Measurements from ENCODE around the gene TXNDC17. TPM values are rescaled to one million over a fixed set of nuclear protein-coding genes. Genes with fewer than 3 reads are reported as not detected.

TXNDC17 gene
- total RNA-seq, 1 donor from 2014 or later = 0.96 TPM

- Histone ChIP-seq H3K27me3 (no peaks in the 10 kb centered on the region), H3K9me3 (no peaks in the 10 kb centered on the region), H3K27ac (no peak overlapping the region), H3K36me3 (peaks cover 6 to 27% of the 10 kb centered on the region in 2 donors), H3K4me3 (no peak overlapping the region), H3K4me1 (peaks cover 7 to 18% of the 10 kb centered on the region in 2 donors)
- no peak for TF ChIP-seq CTCF (IDR thresholded peaks at IDR 0.05)
- intact Hi-C loops (cut with DNase I) = loop anchor here (5.0 kb wide), 1 partner anchor 1360 kb away; the partner anchor contains the start of gene RABEP1
- DNase-seq (ENCODE audit: low spot score in 2 of 2) = no peak
These were observed 1.7 kb downstream of the TXNDC17 start for GRCh38 chr17:6642592-6642991.

- H3K27ac ChIP-seq = no peak overlapping the region
- peaks cover 7 to 21% of the 10 kb centered on the region in 2 donors for H3K4me1 ChIP-seq
- intact Hi-C loops (cut with DNase I) = loop anchor here (5.0 kb wide), 1 partner anchor 1361 kb away; the partner anchor contains the start of gene RABEP1
- H3K36me3 ChIP-seq = peaks cover 6 to 37% of the 10 kb centered on the region in 2 donors
- no peaks in the 10 kb centered on the region for H3K9me3 ChIP-seq
- DNase-seq (ENCODE audit: low spot score in 2 of 2) = no peak
- no peak overlapping the region for H3K4me3 ChIP-seq
- no peak for TF ChIP-seq CTCF (IDR thresholded peaks at IDR 0.05)
- no peaks in the 10 kb centered on the region for H3K27me3 ChIP-seq
These were observed 2.7 kb downstream of the TXNDC17 start for GRCh38 chr17:6643451-6644125.

- Histone ChIP-seq H3K4me3 (no peak overlapping the region), H3K9me3 (no peaks in the 10 kb centered on the region), H3K27ac (no peak overlapping the region), H3K36me3 (peaks cover 6 to 44% of the 10 kb centered on the region in 2 donors), H3K4me1 (peaks cover 0 to 21% of the 10 kb centered on the region in 2 donors), H3K27me3 (no peaks in the 10 kb centered on the region)
- intact Hi-C loops (cut with DNase I) = no loop called here
- no peak for TF ChIP-seq CTCF (IDR thresholded peaks at IDR 0.05)
- no peak for DNase-seq (ENCODE audit: low spot score in 2 of 2)
These were observed 7.3 kb downstream of the TXNDC17 start for GRCh38 chr17:6648181-6648580.

- Histone ChIP-seq H3K9me3 (peaks cover 0 to 5% of the 10 kb centered on the region in 2 donors), H3K4me1 (peaks cover 0 to 21% of the 10 kb centered on the region in 2 donors), H3K4me3 (peak within 1 kb of the TSS; percentile 62 to 94), H3K36me3 (peaks cover 0 to 27% of the 10 kb centered on the region in 2 donors), H3K27ac (peak within 1 kb of the TSS; percentile 73 to 78), H3K27me3 (no peaks in the 10 kb centered on the region)
- peak in 1 of 3 experiments; percentile 4 for TF ChIP-seq CTCF (IDR thresholded peaks at IDR 0.05)
- peak; percentile 77 to 98 for DNase-seq (ENCODE audit: low spot score in 2 of 2)
- intact Hi-C loops (cut with DNase I) = loop anchor here (1.0 to 10.0 kb wide), 5 partner anchors 11 to 1167 kb away; partner anchors contain the start of genes DERL2, KIAA0753, MIS12 and PIMREG
These were observed 10.6 kb downstream of the TXNDC17 start, which contains the start of the genes C17orf100 and MED31 for GRCh38 chr17:6651354-6651918. TSS of gene C17orf100 (plus strand) at chr17:6651762. CDS start at chr17:6651914, 152 bp downstream. TSS of gene MED31 (minus strand) at chr17:6651605. CDS start at chr17:6651528, 77 bp downstream.

GRCh38 chr17:6651919-6652452 lies 11.1 kb downstream of the TXNDC17 start:
- no peak for TF ChIP-seq CTCF (IDR thresholded peaks at IDR 0.05)
- Histone ChIP-seq H3K9me3 (peaks cover 0 to 5% of the 10 kb centered on the region in 2 donors), H3K27me3 (no peaks in the 10 kb centered on the region), H3K27ac (peak overlapping the region; percentile 70 to 73), H3K4me1 (peaks cover 0 to 21% of the 10 kb centered on the region in 2 donors), H3K36me3 (peaks cover 0 to 23% of the 10 kb centered on the region in 2 donors), H3K4me3 (peak overlapping the region; percentile 62 to 94)
- DNase-seq (ENCODE audit: low spot score in 2 of 2) = peak in 1 of 2 donors; percentile 85
- intact Hi-C loops (cut with DNase I) = loop anchor here (1.0 to 10.0 kb wide), 5 partner anchors 12 to 1167 kb away; partner anchors contain the start of genes DERL2, KIAA0753, MIS12 and PIMREG

Measured in ascending aorta (tissue), 2 donors.